ENCODE measurements around the gene CKMT2.

- TF ChIP-seq EZH2 (IDR thresholded peaks at IDR 0.05; ENCODE audit: borderline replicate concordance, low read depth, low read length, severe bottlenecking) (no peak), CTCF (IDR thresholded peaks at IDR 0.05; ENCODE audit: extremely low read depth in 1 of 2, insufficient read depth in 1 of 2, low read depth in 1 of 2, low read length in 2 of 2) (no peak), POLR2AphosphoS5 (IDR thresholded peaks at IDR 0.05; ENCODE audit: insufficient read depth, low read depth, low read length) (no peak), MAX (IDR thresholded peaks at IDR 0.05; ENCODE audit: insufficient read depth, insufficient read length) (no peak), POLR2A (IDR thresholded peaks at IDR 0.05; ENCODE audit: low read depth, low read length) (no peak), MYC (IDR thresholded peaks at IDR 0.05; ENCODE audit: low read depth, low read length) (no peak), FOS (IDR thresholded peaks at IDR 0.05; ENCODE audit: borderline replicate concordance, insufficient read depth, low read length) (no peak), JUN (IDR thresholded peaks at IDR 0.05; ENCODE audit: borderline replicate concordance, insufficient read depth, insufficient read length, low read depth) (no peak)
These were observed 21.9 kb downstream of the CKMT2 start for GRCh38 chr5:81254886-81255559.
